ENCODE results near the gene RESP18.
"Not testable (repeated sequence)": the region's sequence is repeated elsewhere in the genome, so short reads cannot be mapped to it uniquely, and the experiment has no call there.

Gene RESP18

DNA sequence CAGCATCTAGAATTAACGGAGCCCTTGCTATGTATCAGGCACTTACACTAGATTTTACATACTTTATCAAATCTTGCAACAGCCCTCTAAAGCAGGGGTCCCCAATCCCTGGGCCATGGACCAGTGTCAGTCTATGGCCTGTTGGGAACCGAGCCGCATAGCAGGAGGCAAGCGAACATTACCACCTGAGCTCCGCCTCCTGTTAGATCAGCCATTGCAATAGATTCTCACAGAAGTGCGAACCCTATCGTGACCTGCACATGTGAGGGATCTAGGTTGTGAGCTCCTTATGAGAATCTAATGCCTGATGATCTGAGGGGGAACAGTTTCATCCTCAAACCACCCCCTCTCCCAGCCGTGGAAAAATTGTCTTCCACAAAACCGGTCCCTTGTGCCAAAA lies 39.9 kb downstream of the RESP18 start:
- DNase-seq (ENCODE audit: extremely low read depth in 1 of 2, low read depth in 1 of 2) = no peak

DNA sequence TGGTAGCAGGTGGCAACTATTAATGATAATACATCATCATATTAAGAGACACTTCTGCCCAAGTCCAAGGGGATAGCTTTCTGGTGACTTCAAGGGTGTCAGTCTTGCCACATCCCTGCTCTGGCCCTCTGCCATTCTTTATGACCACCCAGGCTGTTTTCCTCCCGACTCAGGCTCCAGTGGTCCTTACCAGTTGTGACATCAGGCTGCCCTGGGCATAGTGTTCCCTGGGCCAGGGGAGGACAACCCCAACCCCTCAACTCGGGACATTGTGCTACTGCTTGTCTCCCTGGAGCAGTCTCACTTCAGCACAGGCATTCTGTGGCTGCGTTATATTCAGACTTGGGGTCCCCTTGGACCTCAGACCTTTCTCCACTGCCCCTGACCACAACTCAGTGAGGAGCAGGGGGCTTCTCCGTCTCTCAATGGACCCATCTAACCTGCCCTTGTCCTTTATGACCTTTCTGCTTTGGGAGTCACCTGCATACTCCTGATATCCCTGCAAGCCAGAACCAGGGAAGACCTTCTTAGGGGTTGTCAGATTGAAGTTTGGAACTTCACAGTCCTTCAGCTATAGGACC lies 40.5 kb downstream of the RESP18 start:
- no peak for DNase-seq (ENCODE audit: extremely low read depth in 1 of 2, low read depth in 1 of 2)

DNA sequence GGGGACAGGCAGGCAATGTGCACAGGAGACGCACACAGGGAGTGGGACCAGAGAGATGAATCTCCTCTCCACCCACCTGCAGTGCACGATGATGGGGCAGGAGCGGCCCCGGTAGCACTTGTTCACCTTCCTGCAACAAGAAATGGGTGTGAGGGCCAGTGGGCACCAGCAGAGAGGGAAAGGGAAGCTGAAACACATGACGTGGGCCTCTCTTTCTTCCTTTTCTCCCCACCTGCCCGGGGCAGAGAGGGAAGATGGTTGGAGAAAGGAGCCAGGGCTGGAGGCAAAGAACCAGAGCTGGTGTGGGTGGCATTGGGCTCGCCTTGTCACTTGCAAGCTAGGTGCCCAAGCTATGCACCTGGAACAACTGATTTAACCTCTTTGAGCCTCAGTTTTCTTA lies 41.1 kb downstream of the RESP18 start:
- no peak for DNase-seq (ENCODE audit: extremely low read depth in 1 of 2, low read depth in 1 of 2)

DNA sequence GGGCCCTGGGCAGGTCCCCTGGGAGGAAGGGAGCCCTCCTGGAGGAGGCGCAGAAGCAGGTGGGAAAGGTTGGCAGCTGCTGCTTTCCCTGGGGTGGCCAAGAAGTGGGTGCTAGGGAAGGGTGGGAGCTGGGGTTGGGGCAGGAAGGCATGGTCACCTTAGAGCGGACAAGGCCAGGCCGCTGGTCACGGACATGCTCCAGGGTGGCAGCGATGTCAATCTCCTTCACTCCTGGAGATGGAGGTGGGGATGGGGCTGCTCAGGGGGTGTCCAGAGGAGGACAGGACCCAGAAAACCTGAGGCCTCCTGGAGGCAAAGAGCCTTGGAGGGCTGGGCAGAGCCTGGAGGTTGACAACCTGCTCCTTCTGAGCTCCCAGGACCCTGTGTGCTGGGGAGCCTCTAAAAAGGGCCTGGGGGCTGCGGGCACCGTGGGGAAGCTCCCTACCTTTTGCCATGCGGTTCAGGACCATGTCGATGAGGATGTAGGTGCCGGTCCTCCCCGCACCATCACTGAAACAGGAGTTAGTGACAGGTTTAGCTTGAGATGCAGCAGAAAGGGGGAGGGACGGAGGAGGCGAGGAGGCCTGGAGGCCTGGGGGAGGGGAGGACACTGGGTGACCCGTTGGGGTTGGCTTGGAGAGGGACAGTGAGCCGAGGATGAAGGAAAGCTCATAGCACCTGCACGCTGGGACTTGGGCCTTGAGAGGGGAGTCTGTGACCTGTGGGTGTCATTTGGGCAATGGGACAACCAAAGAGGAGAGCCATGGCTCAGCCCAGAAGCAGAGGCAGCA lies 42.0 kb downstream of the RESP18 start:
- no peak for DNase-seq (ENCODE audit: extremely low read depth in 1 of 2, low read depth in 1 of 2)

DNA sequence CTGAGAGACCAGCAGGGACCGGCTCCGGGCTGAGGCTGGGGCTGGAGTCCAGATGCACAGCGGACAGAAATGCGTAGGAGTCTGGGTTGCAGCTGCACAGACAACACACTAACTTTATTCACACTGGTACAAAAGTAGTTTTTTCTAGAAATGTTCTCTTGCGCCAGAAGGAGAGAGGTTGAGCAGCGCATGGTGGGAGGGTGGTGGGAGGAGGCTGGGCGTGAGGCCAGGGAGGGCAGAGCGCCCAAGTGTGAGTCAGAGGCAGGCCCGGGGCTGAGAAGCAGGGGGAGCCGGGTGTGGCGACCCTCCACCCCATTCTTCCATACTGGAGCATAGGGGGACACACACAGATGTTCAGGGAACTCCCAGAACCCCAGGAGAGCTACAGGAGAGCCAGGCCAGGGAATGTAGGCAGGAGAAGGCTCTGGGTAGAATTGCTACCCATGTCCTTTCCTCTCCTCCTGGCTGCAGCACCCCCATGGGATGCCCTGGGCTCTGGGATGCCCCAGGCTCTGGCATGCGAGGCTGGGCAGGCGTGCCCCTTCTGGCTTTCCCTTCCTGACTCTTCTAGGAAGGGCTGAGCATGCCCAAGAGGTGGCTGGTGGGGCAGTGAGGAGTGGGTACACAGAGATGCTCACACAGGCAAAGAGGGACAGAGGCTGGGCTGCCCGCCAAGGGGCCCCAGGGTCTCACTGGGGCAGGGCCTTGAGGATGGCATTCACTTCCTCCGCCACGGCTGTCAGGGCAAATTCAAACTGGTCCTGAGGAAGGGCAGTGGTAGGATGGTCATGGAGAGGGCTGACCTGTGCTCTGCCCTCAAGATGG lies 42.8 kb downstream of the RESP18 start:
- DNase-seq (ENCODE audit: extremely low read depth in 1 of 2, low read depth in 1 of 2) = no peak

DNA sequence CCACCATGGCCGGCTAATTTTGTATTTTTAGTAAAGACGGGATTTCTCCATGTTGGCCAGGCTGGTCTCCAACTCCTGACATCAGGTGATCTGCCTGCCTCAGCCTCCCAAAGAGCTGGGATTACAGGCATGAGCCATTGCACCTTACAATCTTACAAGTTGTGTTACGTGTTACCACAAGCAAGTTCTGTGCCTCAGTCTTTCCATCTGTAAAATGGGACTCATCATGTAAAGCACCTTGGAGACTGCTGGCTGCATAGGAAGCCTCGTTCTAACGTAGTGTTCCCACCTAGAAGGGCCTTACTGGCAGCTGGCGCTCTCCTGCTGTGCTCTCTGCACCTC lies 43.4 kb downstream of the RESP18 start:
- no peak for DNase-seq (ENCODE audit: extremely low read depth in 1 of 2, low read depth in 1 of 2)

DNA sequence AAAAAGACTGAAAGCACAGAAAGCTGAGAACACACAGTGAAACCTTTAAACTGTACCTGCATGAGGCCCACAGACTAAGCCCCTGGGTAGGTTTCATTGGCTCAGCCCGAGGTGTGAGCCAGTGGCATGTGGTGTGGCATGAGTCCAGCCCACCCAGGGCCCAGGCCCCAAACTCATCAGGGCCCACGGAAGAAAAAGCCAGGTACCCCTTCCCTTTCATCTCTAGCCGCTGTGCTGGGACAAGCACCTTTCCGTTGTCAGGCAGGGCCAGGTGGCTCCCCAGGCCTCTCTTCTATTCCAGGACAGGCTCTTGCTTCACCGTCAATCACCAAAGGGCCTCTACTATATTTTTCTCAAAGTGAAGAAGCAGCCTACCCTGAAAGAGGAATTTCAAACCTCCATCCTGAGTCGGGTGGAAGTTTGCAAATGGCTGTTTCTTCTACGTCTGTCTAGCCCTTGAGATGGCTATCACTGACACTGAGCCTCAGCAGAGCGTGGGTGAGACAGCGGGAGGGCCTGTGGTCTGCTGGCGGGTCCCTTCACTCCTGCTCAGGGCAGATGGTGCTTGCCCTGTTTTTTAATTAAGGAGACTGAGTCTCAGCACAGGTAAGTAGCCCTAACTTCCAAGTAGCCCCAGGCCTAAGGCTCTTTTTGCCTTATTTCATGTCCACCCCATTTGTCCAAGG lies 44.8 kb downstream of the RESP18 start:
- no peak for DNase-seq (ENCODE audit: extremely low read depth in 1 of 2, low read depth in 1 of 2)

DNA sequence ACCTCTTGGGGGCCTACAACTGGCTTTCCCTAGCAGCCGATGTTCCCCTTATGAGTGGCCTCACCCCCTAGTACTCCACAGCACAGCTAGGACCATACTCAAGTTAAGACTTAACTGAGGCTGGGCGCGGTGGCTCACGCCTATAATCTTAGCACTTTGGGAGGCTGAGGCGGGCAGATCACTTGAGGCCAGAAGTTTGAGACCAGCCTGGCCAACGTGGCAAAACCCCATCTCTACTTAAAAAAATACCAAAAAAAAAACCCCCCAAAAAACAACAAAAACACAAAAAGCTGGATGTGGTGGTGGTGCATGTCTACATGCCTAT lies 45.5 kb downstream of the RESP18 start:
- DNase-seq (ENCODE audit: extremely low read depth in 1 of 2, low read depth in 1 of 2) = not testable (repeated sequence)

DNA sequence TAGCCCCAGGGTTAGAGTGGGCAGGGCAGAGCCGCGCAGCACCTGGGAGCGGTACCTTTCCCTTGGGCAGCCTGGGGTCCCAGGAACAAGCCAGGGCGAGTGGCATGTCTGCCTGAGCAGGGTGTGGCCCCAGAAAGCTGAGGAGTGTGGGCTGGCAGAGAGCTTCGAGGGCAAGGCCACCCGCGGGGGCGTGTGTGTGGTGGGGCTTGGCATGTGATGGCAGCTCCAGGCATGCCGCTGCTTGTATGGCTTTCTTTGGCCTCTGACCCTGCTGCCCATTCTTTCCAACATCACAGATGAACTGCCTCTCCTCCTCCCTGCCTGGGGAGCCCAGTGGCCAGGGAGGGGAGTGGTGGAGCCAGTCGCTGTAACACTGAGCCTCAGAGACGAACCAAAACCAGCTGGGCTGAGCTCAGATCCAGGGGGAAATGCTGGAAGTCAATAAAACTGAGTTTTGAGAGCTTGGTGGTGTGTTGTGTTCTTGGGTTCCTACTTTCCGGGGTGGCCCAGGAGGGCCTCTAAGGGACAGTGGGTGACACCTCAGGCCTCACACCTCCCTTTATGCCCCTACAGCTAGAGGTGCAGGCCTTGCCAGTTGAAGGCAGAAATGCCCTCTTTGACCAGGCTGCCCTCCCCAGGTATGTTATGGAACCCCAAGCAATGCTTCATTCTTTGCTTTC lies 46.0 kb downstream of the RESP18 start:
- DNase-seq (ENCODE audit: extremely low read depth in 1 of 2, low read depth in 1 of 2) = no peak

DNA sequence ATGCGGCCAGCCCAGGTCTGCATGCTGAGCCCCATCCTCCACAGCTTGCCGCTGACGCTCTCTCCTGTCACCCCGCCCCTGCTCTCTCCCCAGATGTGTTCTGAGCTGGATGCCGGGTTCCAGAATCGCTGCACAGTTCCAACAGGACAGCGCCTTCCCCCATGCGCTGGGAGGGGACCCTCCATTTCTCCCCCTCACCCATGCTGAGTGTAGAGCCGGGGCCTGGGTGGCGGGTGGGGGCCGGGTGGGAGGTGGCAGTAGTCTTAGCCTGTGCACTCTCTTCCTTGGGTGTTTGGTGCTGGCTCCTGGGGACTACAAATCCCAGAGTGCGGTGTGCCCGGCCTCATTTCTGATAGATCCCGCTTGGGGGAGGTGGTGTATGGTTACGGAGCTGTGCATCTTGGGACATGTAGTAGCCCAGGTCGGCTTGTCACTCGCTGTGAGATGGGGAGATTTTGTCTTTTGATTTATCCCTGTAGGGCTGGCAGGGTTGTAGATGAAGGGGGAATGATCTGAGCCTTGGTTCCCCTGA lies 46.6 kb downstream of the RESP18 start:
- DNase-seq (ENCODE audit: extremely low read depth in 1 of 2, low read depth in 1 of 2) = no peak

DNA sequence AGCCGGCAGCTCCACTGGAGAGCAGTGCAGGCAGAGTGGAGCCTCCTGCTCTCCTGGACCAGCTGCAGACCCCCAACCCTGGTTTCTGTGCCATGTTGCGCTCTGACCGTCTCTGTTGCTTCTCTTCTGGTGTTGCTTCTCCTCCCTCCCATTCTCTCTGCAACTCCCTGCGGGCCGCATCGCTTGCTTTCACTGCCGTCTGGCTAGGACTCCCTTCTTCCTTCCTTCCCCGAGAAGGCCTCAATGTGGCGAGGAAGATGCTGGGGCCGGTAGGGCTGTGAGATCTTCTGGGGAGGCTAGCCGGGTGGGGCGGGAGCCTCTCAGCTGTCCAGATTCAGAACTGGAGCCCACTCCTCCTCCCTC lies 47.2 kb downstream of the RESP18 start:
- DNase-seq (ENCODE audit: extremely low read depth in 1 of 2, low read depth in 1 of 2) = no peak

DNA sequence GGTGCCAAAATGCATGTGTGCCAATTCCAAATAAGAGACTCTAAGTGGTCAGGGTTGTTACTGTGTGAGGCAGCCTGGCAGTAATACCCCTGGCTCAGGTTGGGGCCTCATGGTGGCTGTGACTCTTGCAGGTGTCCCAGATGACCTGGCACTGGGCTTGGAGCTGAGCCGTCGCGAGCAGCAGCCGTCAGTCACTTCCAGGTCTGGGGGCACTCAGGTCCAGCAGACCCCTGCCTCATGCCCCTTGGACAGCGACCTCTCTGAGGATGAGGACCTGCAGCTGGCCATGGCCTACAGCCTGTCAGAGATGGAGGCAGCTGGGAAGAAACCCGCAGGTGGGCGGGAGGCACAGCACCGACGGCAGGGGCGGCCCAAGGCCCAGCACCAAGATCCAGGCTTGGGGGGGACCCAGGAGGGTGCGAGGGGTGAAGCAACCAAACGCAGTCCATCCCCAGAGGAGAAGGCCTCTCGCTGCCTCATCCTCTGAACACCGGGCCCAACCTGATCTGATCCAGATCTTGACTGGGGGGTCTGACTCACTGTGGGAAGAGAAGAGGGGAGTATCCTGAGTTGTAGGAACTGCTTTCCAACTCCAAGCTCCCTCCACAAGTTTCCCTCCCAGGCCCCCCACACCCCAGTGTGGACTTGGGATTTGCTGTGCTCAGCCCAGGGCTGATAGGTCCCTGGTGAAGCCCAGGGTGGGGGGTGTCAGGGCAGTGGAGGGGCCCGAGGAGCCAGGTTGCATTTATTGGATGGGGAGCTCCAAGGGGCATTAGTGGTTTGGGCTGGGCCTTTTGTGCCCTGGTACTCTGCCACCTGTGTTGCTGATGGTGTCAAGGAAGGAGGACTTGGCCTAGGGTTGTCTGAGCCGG lies 47.8 kb downstream of the RESP18 start:
- DNase-seq (ENCODE audit: extremely low read depth in 1 of 2, low read depth in 1 of 2) = no peak

DNA sequence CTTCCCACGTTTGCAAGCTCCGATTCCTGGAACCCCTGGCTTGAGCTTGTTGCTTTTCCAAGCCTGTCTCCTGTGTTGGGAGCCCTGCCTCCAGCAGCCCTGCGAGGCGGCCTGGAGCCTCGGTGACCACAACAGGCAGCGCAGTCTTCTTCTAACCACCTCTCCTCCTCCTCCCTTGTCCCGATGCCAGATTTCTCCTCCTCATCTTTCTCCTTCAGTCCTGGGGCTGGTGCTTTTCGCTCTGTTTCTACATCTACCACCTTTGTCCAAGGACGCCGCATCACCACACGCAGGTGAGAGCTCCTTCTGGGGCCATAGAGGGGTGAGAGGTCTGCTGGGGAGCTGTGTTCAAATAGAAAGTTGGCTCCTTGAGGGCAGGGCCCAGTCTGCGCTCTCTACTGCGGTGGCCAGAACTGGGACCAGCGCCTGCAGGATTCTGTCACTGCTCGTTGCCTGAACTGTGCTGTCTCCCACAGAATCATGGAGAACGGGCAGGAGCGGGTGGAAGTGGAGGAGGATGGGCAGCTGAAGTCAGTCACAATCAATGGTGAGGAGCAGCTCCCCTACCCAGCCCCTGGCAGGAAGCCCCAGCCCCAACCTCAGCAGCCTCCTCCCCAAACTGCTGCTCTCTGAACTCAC lies 49.5 kb downstream of the RESP18 start:
- DNase-seq (ENCODE audit: extremely low read depth in 1 of 2, low read depth in 1 of 2) = no peak

DNA sequence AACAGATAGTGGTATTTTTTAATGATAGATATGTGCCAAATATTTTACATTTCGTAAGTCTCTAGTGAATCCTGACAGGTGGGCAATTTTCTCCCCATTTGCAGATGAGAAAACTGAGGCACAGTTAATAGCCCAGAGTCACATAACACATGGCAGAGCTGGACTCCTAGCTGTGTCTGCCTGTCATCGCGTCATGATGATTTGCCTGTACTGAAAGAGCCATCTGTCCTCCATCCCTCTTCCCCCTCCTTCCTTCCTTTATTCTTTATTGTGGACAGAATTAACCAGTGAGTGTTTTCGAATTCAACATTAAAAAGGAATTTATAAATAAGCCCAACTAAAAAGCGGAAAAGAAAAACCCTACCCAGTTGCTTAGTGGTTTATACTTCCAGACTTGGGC lies 50.2 kb downstream of the RESP18 start:
- DNase-seq (ENCODE audit: extremely low read depth in 1 of 2, low read depth in 1 of 2) = no peak

DNA sequence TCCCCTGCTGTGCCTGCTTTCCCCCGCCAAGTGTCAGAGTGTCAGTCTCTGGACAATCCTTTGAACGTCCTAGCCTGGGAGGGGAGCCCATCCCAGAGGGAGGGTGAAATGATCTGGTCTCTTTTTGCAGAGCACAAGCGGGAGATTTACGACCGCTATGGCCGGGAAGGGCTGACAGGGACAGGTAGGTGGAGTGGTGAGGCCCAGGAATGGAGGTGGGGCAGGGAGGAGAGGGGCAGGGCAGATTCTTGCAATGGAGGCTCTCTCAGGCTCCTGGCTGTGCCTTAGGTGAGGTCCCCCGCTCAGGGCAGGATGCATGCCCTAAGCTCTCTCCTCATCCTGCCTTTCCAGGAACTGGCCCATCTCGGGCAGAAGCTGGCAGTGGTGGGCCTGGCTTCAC lies 51.0 kb downstream of the RESP18 start:
- no peak for DNase-seq (ENCODE audit: extremely low read depth in 1 of 2, low read depth in 1 of 2)

DNA sequence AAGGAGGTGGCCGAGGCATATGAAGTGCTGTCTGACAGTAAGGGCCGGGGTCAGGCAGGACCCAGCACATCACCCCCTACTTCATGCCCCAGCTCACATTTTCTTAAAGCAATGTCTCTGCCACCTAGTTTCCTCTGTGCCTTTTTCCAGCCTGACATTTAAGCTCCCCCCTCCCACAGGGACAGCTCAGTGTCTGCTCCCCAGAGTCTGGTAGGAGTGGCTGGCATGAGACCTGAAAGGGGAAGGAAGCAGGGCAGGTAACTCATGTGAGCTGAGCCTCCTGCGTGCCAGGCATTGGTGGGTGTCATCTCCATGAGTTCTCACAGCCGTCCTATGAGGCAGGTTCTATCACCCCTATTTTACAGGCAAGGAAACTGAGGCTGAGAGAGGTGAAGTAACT lies 51.9 kb downstream of the RESP18 start:
- DNase-seq (ENCODE audit: extremely low read depth in 1 of 2, low read depth in 1 of 2) = no peak

DNA sequence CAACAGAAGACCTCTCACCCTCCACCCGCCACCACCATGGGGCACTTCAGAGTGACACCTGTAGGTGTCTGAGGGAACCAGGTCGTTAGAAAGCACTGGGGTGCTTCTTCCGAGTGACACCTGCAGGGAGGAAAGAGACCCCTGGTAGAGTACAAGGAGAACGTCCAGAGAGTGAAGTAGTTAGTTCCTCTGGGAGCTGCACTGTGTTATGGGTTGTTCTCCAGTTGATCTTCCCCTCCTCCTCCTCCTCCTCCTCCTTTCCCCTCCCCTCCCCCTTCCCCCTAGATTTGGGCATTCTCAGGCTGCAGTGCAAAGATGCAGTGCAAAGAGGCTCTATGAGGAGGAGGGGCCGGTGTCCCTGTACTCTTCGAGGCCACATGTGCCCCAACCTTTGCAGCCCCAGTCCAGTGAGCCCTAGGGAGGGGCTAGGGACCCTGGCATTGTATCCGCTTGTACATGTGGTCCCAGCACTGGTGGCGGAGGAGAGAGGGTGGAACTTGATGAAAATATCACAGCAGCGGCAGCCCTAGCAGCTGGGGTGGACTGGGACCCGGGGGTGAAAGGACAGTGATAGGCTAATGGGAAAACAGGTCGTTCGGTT lies 52.5 kb downstream of the RESP18 start:
- no peak for DNase-seq (ENCODE audit: extremely low read depth in 1 of 2, low read depth in 1 of 2)

DNA sequence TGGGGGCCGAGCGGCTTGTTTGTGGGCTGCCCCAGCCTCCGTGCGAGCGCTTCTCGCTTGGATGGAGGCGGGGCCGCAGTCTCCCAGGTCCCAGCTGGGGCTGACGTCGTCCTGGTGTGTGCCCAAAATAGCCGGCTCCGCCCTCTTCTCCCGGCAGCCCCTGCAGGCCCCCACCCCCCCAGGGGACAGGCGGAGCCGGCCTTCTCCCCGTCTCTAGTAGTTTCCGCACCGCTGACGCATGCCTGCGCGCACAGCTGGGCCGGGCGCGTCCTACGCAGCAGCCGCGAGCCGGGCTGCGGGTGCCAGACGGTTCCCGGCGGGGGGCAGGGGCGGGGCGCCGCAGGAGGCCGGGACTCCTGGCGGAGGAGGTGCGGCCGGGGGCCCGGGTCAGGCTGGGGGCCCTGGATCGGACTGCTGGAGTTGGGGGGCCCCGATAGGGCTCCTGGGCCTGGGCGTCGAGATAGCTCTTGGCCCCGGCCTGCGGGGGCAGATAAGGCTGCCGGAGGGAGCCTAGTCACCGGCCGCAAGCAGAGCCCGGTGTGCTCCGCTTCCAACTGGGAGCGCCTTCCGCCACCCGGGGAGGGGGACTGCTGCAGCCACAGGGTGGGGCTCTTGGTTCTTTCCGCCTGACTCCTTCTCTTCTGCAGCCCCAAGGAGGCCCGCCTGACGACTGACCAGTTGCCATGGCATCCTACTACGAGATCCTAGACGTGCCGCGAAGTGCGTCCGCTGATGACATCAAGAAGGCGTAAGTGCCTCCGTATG lies 53.2 kb downstream of the RESP18 start, which contains the start of gene DNAJB2:
TSS of gene DNAJB2 (plus strand) at position 216 of the 765 bp plus-strand sequence. CDS start at position 684, 468 bp downstream.
- peak; percentile 98 for DNase-seq (ENCODE audit: extremely low read depth in 1 of 2, low read depth in 1 of 2)
